Calu3 (cell line): Measurements from ENCODE around the gene KCNIP4. TPM values are rescaled to one million over a fixed set of nuclear protein-coding genes. Genes with fewer than 3 reads are reported as not detected.

ENCODE experiments used
- BruUV-seq: library from RNA; stranded (reverse); fragments of 400-500 nt; replicated peaks from 2 replicates; lab custom pipeline; 2021; lab: Mats Ljungman, UMichigan
- CTCF ChIA-PET: fragments of 300-600 bp; sonication (Branson Sonifier 250); formaldehyde crosslinking; loops from one replicate; lab custom pipeline; 2022; ENCODE audit warnings: antibody characterized with exemption; lab: Charles Lee
- DNase-seq: peaks from one replicate; pipeline ENCODE4 v3.0.0; 2022
- H3K27ac Mint-ChIP-seq: one replicate; pipeline ENCODE4 v1.8.0; 2022; ENCODE audit warnings: mixed read lengths; ENCODE audit not compliant: unreplicated experiment
- H3K27me3 Mint-ChIP-seq: one replicate; pipeline ENCODE4 v1.8.0; 2022; ENCODE audit warnings: mixed read lengths; ENCODE audit not compliant: unreplicated experiment
- H3K36me3 Mint-ChIP-seq: one replicate; pipeline ENCODE4 v1.8.0; 2022; ENCODE audit warnings: mild to moderate bottlenecking, moderate library complexity, mixed read lengths; ENCODE audit not compliant: insufficient read depth, unreplicated experiment
- H3K4me1 Mint-ChIP-seq: one replicate; pipeline ENCODE4 v1.8.0; 2022; ENCODE audit warnings: mild to moderate bottlenecking, low read depth, mixed read lengths; ENCODE audit not compliant: unreplicated experiment
- H3K4me3 Mint-ChIP-seq: one replicate; pipeline ENCODE4 v1.8.0; 2022; ENCODE audit warnings: mild to moderate bottlenecking, low read depth, moderate library complexity, mixed read lengths; ENCODE audit not compliant: unreplicated experiment
- H3K9me3 Mint-ChIP-seq: one replicate; pipeline ENCODE4 v1.8.0; 2022; ENCODE audit warnings: low read depth, mixed read lengths; ENCODE audit not compliant: unreplicated experiment
- intact Hi-C: fragments of 100-400 bp; cut with micrococcal nuclease; formaldehyde crosslinking; loops from one replicate; pipeline ENCODE4 v1.10.0; 2022; ENCODE audit not compliant: unreplicated experiment
- total RNA-seq: library from RNA; stranded (reverse); gene quantifications from 2 replicates; pipeline ENCODE4 v1.2.3, GENCODE V29; 2022
- TF ChIP-seq, protein P1 (sequence below): fragments of 200-600 bp; IDR thresholded peaks from one replicate; pipeline ENCODE4 v1.8.0; 2022; ENCODE audit warnings: antibody characterized with exemption; ENCODE audit not compliant: unreplicated experiment

KCNIP4 gene
- total RNA-seq, 1 experiment from 2014 or later: not detected

DNA sequence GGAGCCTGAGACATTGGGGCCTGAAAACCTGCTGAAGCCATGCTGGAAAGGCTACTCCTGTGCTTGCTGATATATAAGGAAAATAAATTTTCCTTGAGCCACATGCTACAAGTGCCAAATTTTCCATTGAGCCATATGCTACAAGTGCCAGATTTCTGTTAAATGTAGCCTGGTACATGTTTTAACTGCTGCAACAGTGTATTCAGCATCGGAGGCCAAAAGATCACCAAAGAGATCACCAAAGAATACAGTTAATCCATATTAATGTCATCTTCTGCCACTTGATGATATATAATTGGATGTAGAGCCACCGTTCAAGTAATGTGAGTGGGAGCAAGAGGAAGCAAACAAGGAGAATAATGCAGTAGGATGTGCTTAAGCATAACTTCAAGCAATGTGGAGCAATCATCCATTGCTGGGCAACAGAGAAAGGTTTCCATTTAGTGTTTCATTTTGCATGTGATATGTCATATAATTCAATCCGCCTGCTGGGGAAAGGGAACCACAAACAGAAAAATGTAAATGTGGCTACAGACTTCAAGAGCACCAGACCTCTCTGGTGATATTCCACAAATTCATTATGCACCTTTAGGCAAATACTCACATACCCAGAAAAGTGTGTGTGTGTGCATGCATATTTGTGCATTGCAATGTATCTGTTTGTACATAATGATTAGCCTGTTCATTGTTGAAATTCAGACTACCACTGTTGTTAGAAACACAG, 295.9 kb downstream of the KCNIP4 start:
- intact Hi-C loops: no loop called here
- Mint-ChIP-seq H3K27ac (no peak overlapping the region), H3K4me1 (peaks cover 10% of the 10 kb centered on the region), H3K36me3 (no peaks in the 10 kb centered on the region), H3K9me3 (no peaks in the 10 kb centered on the region), H3K4me3 (no peak overlapping the region), H3K27me3 (no peaks in the 10 kb centered on the region)
- TF ChIP-seq, protein P1, sequence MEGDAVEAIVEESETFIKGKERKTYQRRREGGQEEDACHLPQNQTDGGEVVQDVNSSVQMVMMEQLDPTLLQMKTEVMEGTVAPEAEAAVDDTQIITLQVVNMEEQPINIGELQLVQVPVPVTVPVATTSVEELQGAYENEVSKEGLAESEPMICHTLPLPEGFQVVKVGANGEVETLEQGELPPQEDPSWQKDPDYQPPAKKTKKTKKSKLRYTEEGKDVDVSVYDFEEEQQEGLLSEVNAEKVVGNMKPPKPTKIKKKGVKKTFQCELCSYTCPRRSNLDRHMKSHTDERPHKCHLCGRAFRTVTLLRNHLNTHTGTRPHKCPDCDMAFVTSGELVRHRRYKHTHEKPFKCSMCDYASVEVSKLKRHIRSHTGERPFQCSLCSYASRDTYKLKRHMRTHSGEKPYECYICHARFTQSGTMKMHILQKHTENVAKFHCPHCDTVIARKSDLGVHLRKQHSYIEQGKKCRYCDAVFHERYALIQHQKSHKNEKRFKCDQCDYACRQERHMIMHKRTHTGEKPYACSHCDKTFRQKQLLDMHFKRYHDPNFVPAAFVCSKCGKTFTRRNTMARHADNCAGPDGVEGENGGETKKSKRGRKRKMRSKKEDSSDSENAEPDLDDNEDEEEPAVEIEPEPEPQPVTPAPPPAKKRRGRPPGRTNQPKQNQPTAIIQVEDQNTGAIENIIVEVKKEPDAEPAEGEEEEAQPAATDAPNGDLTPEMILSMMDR: no peak
- no TSS peak for BruUV-seq
- CTCF ChIA-PET: no interaction called here
- no peak for DNase-seq

DNA sequence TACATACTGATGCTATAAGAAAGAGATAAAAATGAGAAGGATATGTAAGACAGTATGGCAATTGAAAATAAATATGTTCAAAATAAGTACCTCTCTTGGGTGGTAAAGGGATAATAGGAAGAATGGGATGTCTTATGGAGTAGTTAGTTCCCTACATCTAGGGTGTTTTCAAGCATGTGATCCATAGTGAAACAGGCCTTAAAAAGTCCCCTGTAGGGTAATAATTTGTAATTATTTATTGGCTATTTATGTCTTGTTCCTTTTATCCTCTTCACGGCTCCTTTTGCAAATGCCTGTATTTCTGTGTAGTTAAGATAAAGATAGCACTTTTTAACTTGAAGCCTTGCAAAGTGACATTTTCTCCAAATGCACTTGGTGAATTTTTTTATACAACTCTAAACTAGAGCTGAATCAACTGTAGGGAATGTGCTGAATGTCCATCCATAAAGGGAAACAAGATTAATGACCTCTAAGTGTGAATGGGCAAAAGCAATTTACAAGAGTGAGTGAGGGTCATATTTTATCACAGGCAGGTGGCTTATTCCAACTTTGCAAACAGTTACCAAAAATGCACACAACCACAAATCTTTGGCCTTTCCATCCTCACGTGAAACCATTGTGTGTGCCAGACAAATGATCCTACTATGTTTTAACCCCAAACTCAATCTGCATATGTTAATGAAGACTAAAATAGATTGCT, 299.0 kb downstream of the KCNIP4 start:
- BruUV-seq: no TSS peak
- intact Hi-C loops: no loop called here
- CTCF ChIA-PET: no interaction called here
- Mint-ChIP-seq H3K27me3 (no peaks in the 10 kb centered on the region), H3K4me3 (no peak overlapping the region), H3K4me1 (no peaks in the 10 kb centered on the region), H3K9me3 (no peaks in the 10 kb centered on the region), H3K36me3 (no peaks in the 10 kb centered on the region), H3K27ac (no peak overlapping the region)
- DNase-seq: no peak
- TF ChIP-seq, protein P1: no peak

- no peak for DNase-seq
- Mint-ChIP-seq H3K4me1 (no peaks in the 10 kb centered on the region), H3K27me3 (no peaks in the 10 kb centered on the region), H3K9me3 (no peaks in the 10 kb centered on the region), H3K27ac (no peak overlapping the region), H3K4me3 (no peak overlapping the region), H3K36me3 (no peaks in the 10 kb centered on the region)
- TF ChIP-seq, protein P1: no peak
- CTCF ChIA-PET: no interaction called here
- intact Hi-C loops: no loop called here
- BruUV-seq: no TSS peak
Measured at GRCh38 chr4:21645776-21646175, 302.8 kb downstream of the KCNIP4 start.

GRCh38 chr4:21641696-21642095, 306.9 kb downstream of the KCNIP4 start:
- Mint-ChIP-seq H3K4me3 (no peak overlapping the region), H3K27me3 (no peaks in the 10 kb centered on the region), H3K36me3 (no peaks in the 10 kb centered on the region), H3K4me1 (no peaks in the 10 kb centered on the region), H3K27ac (no peak overlapping the region), H3K9me3 (no peaks in the 10 kb centered on the region)
- DNase-seq: no peak
- CTCF ChIA-PET: no interaction called here
- TF ChIP-seq, protein P1: no peak
- intact Hi-C loops: no loop called here
- BruUV-seq: no TSS peak
